Heart left ventricle (tissue), 16 donors: ENCODE results near the gene ASB1. TPM values are rescaled to one million over a fixed set of nuclear protein-coding genes. Genes with fewer than 3 reads are reported as not detected.

Experiments used
- ATAC-seq, 4 donors: fragments of 200-7000 bp; cut with Tn5 transposase; one replicate each; pipeline ENCODE4 v1.9.1; 2020 to 2022; ENCODE audit warnings: moderate library complexity in 4 of 4, mild to moderate bottlenecking in 3 of 4, moderate number of reproducible peaks in 1 of 4
- DNase-seq, 5 donors: peaks; one replicate each; pipeline ENCODE4 v3.0.0-alpha.2; 2020
- H3K27ac ChIP-seq, 12 donors: fragments of 200-600 bp; sonication (generic) in 4 of 12; one replicate each; pipeline versions ENCODE4 v1.5.0 to v1.8.0; 2016 to 2022; ENCODE audit warnings: mild to moderate bottlenecking in 2 of 12
- H3K27me3 ChIP-seq, 9 donors: fragments of 200-600 bp; sonication (generic) in 2 of 9; one replicate each; pipeline versions ENCODE4 v1.5.1 to v1.8.0; 2016 to 2022; ENCODE audit warnings: mild to moderate bottlenecking in 3 of 9
- H3K36me3 ChIP-seq, 9 donors: fragments of 200-600 bp; sonication (generic) in 2 of 9; one replicate each; pipeline versions ENCODE4 v1.5.0 to v1.8.0; 2018 to 2022; ENCODE audit warnings: mild to moderate bottlenecking in 2 of 9
- H3K4me1 ChIP-seq, 12 donors: fragments of 200-600 bp; sonication (generic) in 4 of 12; one replicate each; pipeline versions ENCODE4 v1.5.0 to v1.8.0; 2016 to 2022; ENCODE audit warnings: mild to moderate bottlenecking in 3 of 12
- H3K4me3 ChIP-seq, 12 donors: fragments of 200-600 bp; sonication (generic) in 4 of 12; one replicate each; pipeline versions ENCODE4 v1.5.0 to v1.8.0; 2017 to 2022; ENCODE audit warnings: mild to moderate bottlenecking in 9 of 12, moderate library complexity in 4 of 12
- H3K9me3 ChIP-seq, 12 donors: fragments of 200-600 bp; sonication (generic) in 4 of 12; one replicate each; pipeline versions ENCODE4 v1.5.0 to v1.8.0; 2016 to 2022; ENCODE audit warnings: mild to moderate bottlenecking in 1 of 12
- CTCF ChIP-seq, 12 donors: fragments of 200-600 bp; sonication (generic) in 4 of 12; IDR thresholded peaks; one replicate each; pipeline versions ENCODE4 v1.5.0 to v1.8.0; 2018 to 2022; ENCODE audit warnings: antibody characterized with exemption in 12 of 12, mild to moderate bottlenecking in 5 of 12
- POLR2A ChIP-seq, 2 donors: fragments of 450-650 bp; IDR thresholded peaks; one replicate each; pipeline ENCODE4 v1.6.1; 2017; ENCODE audit warnings: antibody characterized with exemption in 2 of 2, mild to moderate bottlenecking in 2 of 2, moderate library complexity in 2 of 2
- WGBS, 4 donors: extraction: QIAGEN DNeasy Blood & Tissue Kit in 2 of 4; methylation state at CpG; one replicate each; pipeline versions ENCODE4 v1.1.5 to v1.1.7; 2013 to 2018; 5-methylcytosine and 5-hydroxymethylcytosine counted together
- intact Hi-C, 10 donors: fragments of 100-400 bp; cut with DNase I; formaldehyde crosslinking; loops; one replicate each; pipeline versions ENCODE4 v1.11.1 to v1.14.2; 2022
- polyA plus RNA-seq, 2 donors: library from polyadenylated mRNA; stranded (reverse); fragments of 200-250 nt; gene quantifications; one replicate each; pipeline ENCODE4 v1.2.3, GENCODE V29; 2013
- total RNA-seq, 9 donors: library from RNA; depleted of rRNA in 2 of 9; stranded (reverse); fragments of >200 nt in 2 of 9; fragmentation: NEBNext Ultra II Directional in 3 of 9; extraction: Animal tissue kit (Norgen Biotek cat#: 25700) in 3 of 9; gene quantifications; one replicate each; pipeline versions ENCODE4 v1.1.0 to v1.2.4, GENCODE V29; 2016 to 2023
- donor health status: ischemic (EF 13 %, LVEDD 7.1; RV severe dilation, severe dysfunction).
- donor health status: healthy with polysubstance abuse.
- donor health status: DM: no; HTN: yes; CAD: no.
- donor health status: DM: no; HTN: no; CAD: no.
- donor health status: ischemic (EF 25% LVEDD 6.9; RV normal size, moderate dysfunction).
- donor health status: ischemic (EF 25% LVEDD 5.7; RV mildly dilated, moderate dysfunction).
- donor health status: healthy.
- donor health status: DM: yes; HTN: yes; CAD: no.
- donor health status: ischemic (EF 35%, LVEDD 5.7; RV mildly dilated, moderate dysfunction).
- donor health status: nonischemic (EF 11% LVEDD 7.7; RV severe dilation, severe dysfunction).
- donor health status: DM: yes; HTN: yes; CAD: no.
- donor health status: PGD.
- donor health status: ischemic (EF 29% LVEDD 5.4; RV normal size, mild dysfunction).
- donor health status: nonischemic (EF 23%, LVEDD 6.1; RV moderate dilation, normal function).

ASB1 gene
- total and polyA plus RNA-seq, 11 donors = 31.8 to 57.5 (median 46.7) TPM

DNA sequence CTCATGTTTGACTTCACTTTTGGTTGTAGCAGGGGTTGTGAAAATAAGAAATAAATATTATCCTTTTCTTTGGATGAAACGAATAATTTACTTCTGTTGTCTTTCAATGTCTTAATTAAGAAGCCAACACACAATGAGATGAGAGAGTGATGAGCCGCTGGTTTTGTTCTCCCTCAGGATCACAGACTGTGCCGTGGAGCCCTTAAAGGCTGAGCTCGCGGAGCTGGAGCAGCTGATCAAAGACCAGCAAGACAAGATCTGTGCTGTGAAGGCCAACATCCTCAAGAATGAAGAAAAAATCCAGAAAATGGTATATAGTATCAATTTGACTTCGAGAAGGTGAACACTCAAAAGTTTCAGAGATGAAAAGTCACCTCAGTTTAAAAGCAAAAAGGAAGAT is 28.1 kb upstream of the ASB1 start:
- 84 to 93% (median 89%) methylated on average over 6 of the region's 6 CpGs for WGBS, 4 donors

GRCh38 chr2:238399094-238399493 is 27.6 kb upstream of the ASB1 start:
- ATAC-seq (no peak), DNase-seq (no peak)
- 74 to 92% (median 84%) methylated on average over 2 of the region's 2 CpGs for WGBS, 4 donors
- no peaks in the 10 kb centered on the region for H3K27me3 ChIP-seq
- no peak overlapping the region for H3K4me3 ChIP-seq
- TF ChIP-seq CTCF (IDR thresholded peaks at IDR 0.05) (no peak), POLR2A (IDR thresholded peaks at IDR 0.05) (no peak)
- intact Hi-C loops = no loop called here
- H3K36me3 ChIP-seq = peaks cover 0 to 37% (median 17%) of the 10 kb centered on the region in 9 donors
- no peaks in the 10 kb centered on the region for H3K9me3 ChIP-seq
- H3K4me1 ChIP-seq = no peaks in the 10 kb centered on the region
- H3K27ac ChIP-seq = no peak overlapping the region

More for the DNA sequence above, 28.1 kb upstream of the ASB1 start:
- Histone ChIP-seq H3K4me1 (no peaks in the 10 kb centered on the region), H3K27ac (no peak overlapping the region), H3K27me3 (no peaks in the 10 kb centered on the region), H3K4me3 (no peak overlapping the region), H3K36me3 (peaks cover 0 to 37% (median 17%) of the 10 kb centered on the region in 9 donors), H3K9me3 (no peaks in the 10 kb centered on the region)
- ATAC-seq (no peak), DNase-seq (no peak)
- intact Hi-C loops = no loop called here
- no peak for TF ChIP-seq CTCF (IDR thresholded peaks at IDR 0.05)
- no peak for TF ChIP-seq POLR2A (IDR thresholded peaks at IDR 0.05)

- Histone ChIP-seq H3K27me3 (no peaks in the 10 kb centered on the region), H3K4me3 (no peak overlapping the region), H3K27ac (no peak overlapping the region), H3K9me3 (no peaks in the 10 kb centered on the region), H3K4me1 (no peaks in the 10 kb centered on the region), H3K36me3 (peaks cover 0 to 37% (median 17%) of the 10 kb centered on the region in 9 donors)
- TF ChIP-seq CTCF (IDR thresholded peaks at IDR 0.05) (no peak), POLR2A (IDR thresholded peaks at IDR 0.05) (no peak)
- DNase-seq = no peak
- intact Hi-C loops = no loop called here
- WGBS, 4 donors = 89 to 94% (median 92%) methylated on average over 8 of the region's 8 CpGs
- no peak for ATAC-seq
Observed at GRCh38 chr2:238401551-238401950, 25.2 kb upstream of the ASB1 start.

DNA sequence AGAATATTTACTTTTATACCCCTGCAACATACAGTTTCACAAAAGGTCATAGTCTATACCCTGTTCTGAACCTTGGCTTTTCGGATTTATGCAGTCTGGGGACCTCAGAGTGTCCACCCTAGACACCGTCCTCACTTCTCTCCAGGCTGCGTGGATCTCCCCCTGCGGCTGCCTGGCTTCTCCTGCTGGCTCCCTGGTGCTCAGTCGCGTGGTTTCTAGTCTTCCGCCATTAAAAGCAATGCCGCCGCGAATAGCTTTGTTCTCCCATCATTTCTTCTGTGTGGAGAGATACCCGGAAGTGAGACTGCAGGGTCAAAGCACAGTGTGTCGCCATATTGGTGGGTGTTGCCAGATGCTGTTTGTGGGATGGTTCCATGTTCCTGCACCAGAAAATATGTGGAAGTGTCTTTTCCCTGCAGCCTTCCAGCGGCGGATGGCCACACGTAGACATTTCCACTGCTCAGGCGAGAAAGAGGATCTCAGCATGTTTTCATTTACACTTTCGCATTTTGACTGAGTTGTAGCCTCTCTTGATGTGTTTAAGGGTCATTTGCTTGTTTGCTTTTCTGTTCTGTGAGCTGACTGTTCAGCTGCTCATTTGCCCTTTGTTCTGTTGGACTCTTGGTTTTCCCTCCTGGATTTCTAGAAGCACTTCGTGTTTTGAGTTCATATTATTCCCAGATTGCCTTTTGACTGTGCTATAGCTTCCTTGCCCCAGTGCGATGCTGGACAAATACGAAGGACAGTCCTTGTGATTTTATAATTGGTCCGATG is 22.9 kb upstream of the ASB1 start:
- intact Hi-C loops = no loop called here
- Histone ChIP-seq H3K36me3 (peaks cover 0 to 35% (median 17%) of the 10 kb centered on the region in 9 donors), H3K4me1 (no peaks in the 10 kb centered on the region), H3K27ac (no peak overlapping the region), H3K27me3 (no peaks in the 10 kb centered on the region), H3K4me3 (no peak overlapping the region), H3K9me3 (no peaks in the 10 kb centered on the region)
- TF ChIP-seq CTCF (IDR thresholded peaks at IDR 0.05) (no peak), POLR2A (IDR thresholded peaks at IDR 0.05) (no peak)
- 93 to 95% (median 95%) methylated on average over 21 of the region's 21 CpGs for WGBS, 4 donors
- DNase-seq (no peak), ATAC-seq (no peak)
